ENCODE measurements around the gene CACNA1A.

CACNA1A gene

GRCh38 chr19:13493516-13494310 lies 12.6 kb downstream of the CACNA1A start:
- DNase-seq (ENCODE audit: low read depth): no peak

- DNase-seq (ENCODE audit: low read depth): no peak
Observed at GRCh38 chr19:13492128-13492527, 14.2 kb downstream of the CACNA1A start.

GRCh38 chr19:13487985-13488384 lies 18.3 kb downstream of the CACNA1A start:
- DNase-seq (ENCODE audit: low read depth): no peak

- DNase-seq (ENCODE audit: low read depth): no peak
Observed at GRCh38 chr19:13484166-13484565, 22.1 kb downstream of the CACNA1A start.

- no peak for DNase-seq (ENCODE audit: low read depth)
Observed at GRCh38 chr19:13483215-13483614, 23.1 kb downstream of the CACNA1A start.

GRCh38 chr19:13478576-13478975 lies 27.7 kb downstream of the CACNA1A start:
- DNase-seq (ENCODE audit: low read depth): no peak

GRCh38 chr19:13476071-13476470 lies 30.2 kb downstream of the CACNA1A start:
- no peak for DNase-seq (ENCODE audit: low read depth)

GRCh38 chr19:13475044-13475443 lies 31.2 kb downstream of the CACNA1A start:
- DNase-seq (ENCODE audit: low read depth): no peak

- no peak for DNase-seq (ENCODE audit: low read depth)
Observed at GRCh38 chr19:13466697-13467096, 39.6 kb downstream of the CACNA1A start.

- no peak for DNase-seq (ENCODE audit: low read depth)
Observed at GRCh38 chr19:13463296-13463695, 43.0 kb downstream of the CACNA1A start.

- DNase-seq (ENCODE audit: low read depth): no peak
Observed at GRCh38 chr19:13461536-13461935, 44.7 kb downstream of the CACNA1A start.

GRCh38 chr19:13460045-13460444 lies 46.2 kb downstream of the CACNA1A start:
- DNase-seq (ENCODE audit: low read depth): no peak

GRCh38 chr19:13459351-13459750 lies 46.9 kb downstream of the CACNA1A start:
- DNase-seq (ENCODE audit: low read depth): no peak

GRCh38 chr19:13451434-13451995 lies 54.8 kb downstream of the CACNA1A start:
- DNase-seq (ENCODE audit: low read depth): no peak

GRCh38 chr19:13447978-13448377 lies 58.3 kb downstream of the CACNA1A start:
- DNase-seq (ENCODE audit: low read depth): no peak

GRCh38 chr19:13441810-13442512 lies 64.3 kb downstream of the CACNA1A start:
- DNase-seq (ENCODE audit: low read depth): no peak

GRCh38 chr19:13437919-13438618 lies 68.2 kb downstream of the CACNA1A start:
- no peak for DNase-seq (ENCODE audit: low read depth)

- no peak for DNase-seq (ENCODE audit: low read depth)
Observed at GRCh38 chr19:13436352-13436751, 69.9 kb downstream of the CACNA1A start.

GRCh38 chr19:13430790-13431582 lies 75.3 kb downstream of the CACNA1A start:
- peak; percentile 5 for DNase-seq (ENCODE audit: low read depth)

GRCh38 chr19:13429563-13429962 lies 76.7 kb downstream of the CACNA1A start:
- no peak for DNase-seq (ENCODE audit: low read depth)

GRCh38 chr19:13428352-13428751 lies 77.9 kb downstream of the CACNA1A start:
- DNase-seq (ENCODE audit: low read depth): no peak

All from activated T-helper 9 cell treated with anti-CD3 and anti-CD28 coated beads, Interleukin-2, amount 50 U/mL, for 16 hours (primary cell).